Measurements from ENCODE around the gene CNTFR.

DNA sequence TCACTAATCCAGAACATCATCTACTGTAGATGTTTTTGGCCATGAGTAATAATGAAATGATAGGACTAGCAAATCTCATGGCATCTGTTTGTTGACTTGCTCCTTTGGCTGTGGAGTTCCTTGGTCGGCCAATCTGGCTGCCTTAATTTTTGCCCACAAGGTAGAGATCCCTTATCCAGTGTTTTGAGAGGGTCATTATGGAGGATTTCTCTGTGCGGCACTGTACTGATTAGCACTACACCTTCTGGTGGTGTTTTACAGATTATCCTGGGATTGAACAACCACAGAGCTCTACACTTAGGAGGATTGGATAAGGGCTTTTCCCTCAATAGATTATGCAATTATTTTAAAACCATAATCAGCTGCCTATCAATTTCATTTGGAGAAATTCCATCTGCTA is 63.5 kb downstream of the CNTFR start:
- TF ChIP-seq CTCF (conservative IDR thresholded peaks at IDR 0.05; ENCODE audit: low read depth, low read length): no peak
- no peak for TF ChIP-seq EZH2 (IDR thresholded peaks at IDR 0.05; ENCODE audit: borderline replicate concordance, low read depth, low read length, poor library complexity, severe bottlenecking)

All from A673 (cell line).